PFSK-1 (cell line): ENCODE data around the gene GGCX.

Experiments
- POLR2AphosphoS5 ChIP-seq: IDR thresholded peaks from 2 replicates; pipeline ENCODE4 v1.6.1; 2012; ENCODE audit warnings: low read depth, mild to moderate bottlenecking, control low read depth, low read length, moderate library complexity
- TF ChIP-seq, protein P1 (sequence below), 2 experiments: IDR thresholded peaks; 2 replicates each; pipeline versions ENCODE4 v1.6.1 to v1.8.0; 2011 to 2012; ENCODE audit warnings: low read depth in 2 of 2, low read length in 2 of 2, control low read depth in 1 of 2, inconsistent platforms in 1 of 2, mild to moderate bottlenecking in 1 of 2, moderate library complexity in 1 of 2; ENCODE audit not compliant: insufficient read depth in 1 of 2

DNA sequence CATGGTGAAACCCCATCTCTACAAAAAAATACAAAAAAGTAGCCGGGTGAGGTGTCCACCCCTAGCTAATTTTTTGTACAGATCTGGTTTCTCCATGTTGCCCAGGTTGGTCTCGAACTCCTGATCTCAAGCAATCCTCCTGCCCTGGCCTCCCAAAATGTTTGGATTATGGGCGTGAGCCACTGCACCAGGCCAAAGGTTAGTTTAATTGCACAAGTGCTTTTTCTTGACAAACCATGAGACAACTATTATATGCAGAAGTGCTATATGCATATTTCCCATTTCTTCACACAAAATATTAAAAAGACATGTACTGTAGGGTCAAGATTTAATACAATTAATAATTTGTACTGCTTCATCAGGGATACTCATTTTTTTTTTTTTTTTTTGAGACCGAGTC is 5.0 kb upstream of the GGCX start:
- TF ChIP-seq, protein P1, sequence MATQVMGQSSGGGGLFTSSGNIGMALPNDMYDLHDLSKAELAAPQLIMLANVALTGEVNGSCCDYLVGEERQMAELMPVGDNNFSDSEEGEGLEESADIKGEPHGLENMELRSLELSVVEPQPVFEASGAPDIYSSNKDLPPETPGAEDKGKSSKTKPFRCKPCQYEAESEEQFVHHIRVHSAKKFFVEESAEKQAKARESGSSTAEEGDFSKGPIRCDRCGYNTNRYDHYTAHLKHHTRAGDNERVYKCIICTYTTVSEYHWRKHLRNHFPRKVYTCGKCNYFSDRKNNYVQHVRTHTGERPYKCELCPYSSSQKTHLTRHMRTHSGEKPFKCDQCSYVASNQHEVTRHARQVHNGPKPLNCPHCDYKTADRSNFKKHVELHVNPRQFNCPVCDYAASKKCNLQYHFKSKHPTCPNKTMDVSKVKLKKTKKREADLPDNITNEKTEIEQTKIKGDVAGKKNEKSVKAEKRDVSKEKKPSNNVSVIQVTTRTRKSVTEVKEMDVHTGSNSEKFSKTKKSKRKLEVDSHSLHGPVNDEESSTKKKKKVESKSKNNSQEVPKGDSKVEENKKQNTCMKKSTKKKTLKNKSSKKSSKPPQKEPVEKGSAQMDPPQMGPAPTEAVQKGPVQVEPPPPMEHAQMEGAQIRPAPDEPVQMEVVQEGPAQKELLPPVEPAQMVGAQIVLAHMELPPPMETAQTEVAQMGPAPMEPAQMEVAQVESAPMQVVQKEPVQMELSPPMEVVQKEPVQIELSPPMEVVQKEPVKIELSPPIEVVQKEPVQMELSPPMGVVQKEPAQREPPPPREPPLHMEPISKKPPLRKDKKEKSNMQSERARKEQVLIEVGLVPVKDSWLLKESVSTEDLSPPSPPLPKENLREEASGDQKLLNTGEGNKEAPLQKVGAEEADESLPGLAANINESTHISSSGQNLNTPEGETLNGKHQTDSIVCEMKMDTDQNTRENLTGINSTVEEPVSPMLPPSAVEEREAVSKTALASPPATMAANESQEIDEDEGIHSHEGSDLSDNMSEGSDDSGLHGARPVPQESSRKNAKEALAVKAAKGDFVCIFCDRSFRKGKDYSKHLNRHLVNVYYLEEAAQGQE (IDR thresholded peaks at IDR 0.05; ENCODE audit: insufficient read depth in 1 of 2, low read depth in 2 of 2, low read length in 2 of 2), result no peak
- no peak for TF ChIP-seq POLR2AphosphoS5
